K562 (cell line): ENCODE results near the gene MYCN. TPM values are rescaled to one million over a fixed set of nuclear protein-coding genes. Genes with fewer than 3 reads are reported as not detected.

Source experiments
- ATAC-seq: fragments of 200-7000 bp; cut with Tn5 transposase; 3 replicates; pipeline ENCODE4 v1.9.1; 2020; ENCODE audit warnings: moderate library complexity
- BruUV-seq: library from RNA; stranded (reverse); fragments of 400-500 nt; replicated peaks from 2 replicates; lab custom pipeline; 2021; lab: Mats Ljungman, UMichigan
- CTCF ChIA-PET: fragments of 300-600 bp; formaldehyde crosslinking; extraction: SDS; loops from one replicate; lab custom pipeline; 2021; ENCODE audit warnings: low intra/inter-chr PET ratio; lab: Yijun Ruan, JAX
- POLR2A ChIA-PET: fragments of 300-600, 350-650 bp; sonication (Branson Sonifier 250); formaldehyde crosslinking; extraction: SDS; loops from one replicate; lab custom pipeline; 2021; ENCODE audit warnings: antibody characterized with exemption, inconsistent platforms; lab: Yijun Ruan, JAX
- DNase-seq, 4 experiments: peaks; one replicate each; pipeline versions ENCODE4 v3.0.0 to v3.0.0-alpha.2; 2011 to 2018; ENCODE audit warnings: low spot score in 3 of 4, mixed read lengths in 3 of 4; ENCODE audit errors: extremely low read depth in 1 of 4
- FAIRE-seq: peaks from 2 replicates; lab custom pipeline; 2011; peaks lifted over from hg19 to GRCh38; lab: Jason Lieb, UNC
- H2AFZ ChIP-seq: 2 replicates; pipeline ENCODE4 v1.6.0; 2011; ENCODE audit warnings: low read depth, low read length, control low read depth, inconsistent platforms
- H3K27ac ChIP-seq: fragments of 200-600 bp; 3 replicates; pipeline ENCODE4 v1.8.0; 2011; ENCODE audit warnings: low read depth, mild to moderate bottlenecking, control low read depth, inconsistent platforms, low read length, moderate library complexity, mixed read lengths; ENCODE audit errors: extremely low read depth
- H3K27me3 ChIP-seq, 2 experiments: fragments of 300-600 bp in 1 of 2; 2 replicates in 1 of 2; 3 replicates in 1 of 2; pipeline versions ENCODE4 v1.6.0 to v1.8.0; 2011; ENCODE audit warnings: inconsistent platforms in 2 of 2, low read length in 2 of 2, mild to moderate bottlenecking in 1 of 2, mixed read lengths in 1 of 2, moderate library complexity in 1 of 2; ENCODE audit not compliant: control insufficient read depth in 2 of 2, insufficient read depth in 2 of 2
- H3K36me3 ChIP-seq: fragments of 300-600 bp; 3 replicates; pipeline ENCODE4 v1.8.0; 2011; ENCODE audit warnings: mild to moderate bottlenecking, low read length, inconsistent platforms; ENCODE audit not compliant: control insufficient read depth, insufficient read depth
- H3K4me1 ChIP-seq, 2 experiments: fragments of 200-600 bp in 1 of 2; replicated peaks in 1 of 2; 2 replicates in 1 of 2; 3 replicates in 1 of 2; pipeline versions ENCODE4 v1.5.1 to v1.8.0; 2011; ENCODE audit warnings: inconsistent platforms in 2 of 2, low read length in 2 of 2, mild to moderate bottlenecking in 1 of 2, mixed read lengths in 1 of 2, moderate library complexity in 1 of 2; ENCODE audit not compliant: control insufficient read depth in 2 of 2, insufficient read depth in 2 of 2
- H3K4me2 ChIP-seq: 2 replicates; pipeline ENCODE4 v1.6.1; 2011; ENCODE audit warnings: low read length, control low read depth, inconsistent platforms, mixed read lengths; ENCODE audit not compliant: insufficient read depth
- H3K4me3 ChIP-seq: fragments of 200-600 bp; sonication (generic), shearing (Covaris generic); 2 replicates; pipeline ENCODE4 v1.5.1; 2016; ENCODE audit warnings: control low read depth, inconsistent platforms
- H3K79me2 ChIP-seq: fragments of 200-600 bp; 3 replicates; pipeline ENCODE4 v1.8.0; 2011; ENCODE audit warnings: low read length, inconsistent platforms; ENCODE audit not compliant: control insufficient read depth, insufficient read depth
- H3K9ac ChIP-seq, 2 experiments: 2 replicates each; pipeline versions ENCODE4 v1.6.0 to v1.6.1; 2011; ENCODE audit warnings: low read depth in 2 of 2, low read length in 2 of 2, control low read depth in 1 of 2, inconsistent platforms in 1 of 2, mild to moderate bottlenecking in 1 of 2, mixed read lengths in 1 of 2; ENCODE audit not compliant: insufficient read depth in 1 of 2
- H3K9me1 ChIP-seq: one replicate; pipeline ENCODE4 v1.6.0; 2011; ENCODE audit warnings: inconsistent platforms, mild to moderate bottlenecking, low read length, moderate library complexity; ENCODE audit not compliant: control insufficient read depth, insufficient read depth
- H3K9me3 ChIP-seq: replicated peaks from 2 replicates; pipeline ENCODE4 v1.5.1; 2011; ENCODE audit warnings: low read depth, low read length, inconsistent platforms; ENCODE audit not compliant: control insufficient read depth, insufficient read depth
- H4K20me1 ChIP-seq: replicated peaks from 2 replicates; pipeline ENCODE4 v1.6.1; 2011; ENCODE audit warnings: low read length, inconsistent platforms, mixed read lengths; ENCODE audit not compliant: control insufficient read depth, insufficient read depth
- NELFE ChIP-seq: IDR thresholded peaks from 2 replicates; pipeline ENCODE4 v1.6.1; 2011; ENCODE audit warnings: mild to moderate bottlenecking; ENCODE audit not compliant: insufficient read depth, insufficient read length
- NR1H2 ChIP-seq: sonication (generic); formaldehyde crosslinking; IDR thresholded peaks from 2 replicates; pipeline ENCODE4 v1.4.0; 2020; ENCODE audit warnings: mild to moderate bottlenecking, missing genetic modification reagents
- ZBTB43 ChIP-seq: sonication (generic); formaldehyde crosslinking; IDR thresholded peaks from 2 replicates; pipeline ENCODE4 v1.8.0; 2023; ENCODE audit warnings: mild to moderate bottlenecking, missing genetic modification reagents
- ZNF197 ChIP-seq: fragments of 200-800 bp; sonication (Bioruptor generic); IDR thresholded peaks from 2 replicates; pipeline ENCODE4 v1.6.1; 2016; ENCODE audit warnings: low read depth, missing genetic modification characterization, missing compliant biosample characterization
- ZNF449 ChIP-seq: fragments of 250-450 bp; sonication (Bioruptor Pico); IDR thresholded peaks from 2 replicates; pipeline ENCODE4 v1.8.0; 2022; ENCODE audit warnings: moderate library complexity, mild to moderate bottlenecking, inconsistent platforms
- ZNF76 ChIP-seq: fragments of 250-450 bp; sonication (Bioruptor Pico); IDR thresholded peaks from 2 replicates; pipeline ENCODE4 v1.4.0; 2020; ENCODE audit warnings: mild to moderate bottlenecking, moderate library complexity, borderline replicate concordance
- WGBS: fragments of 100-300 bp; shearing (Covaris generic); methylation state at CpG from one replicate; pipeline ENCODE4 v1.1.6; 2016; ENCODE audit warnings: low coverage, mixed read lengths; ENCODE audit not compliant: insufficient coverage; ENCODE audit errors: missing lambda C conversion rate; 5-methylcytosine and 5-hydroxymethylcytosine counted together
- in situ Hi-C: fragments of 300-500 bp; cut with MboI; formaldehyde crosslinking; loops from 4 replicates; pipeline ENCODE4 v1.15.0; 2018; ENCODE audit warnings: inconsistent platforms, mixed read lengths
- intact Hi-C: fragments of 100-400 bp; cut with micrococcal nuclease; formaldehyde crosslinking; loops from 2 replicates; pipeline ENCODE4 v1.14.2; 2022
- polyA plus RNA-seq, 8 experiments: library from polyadenylated mRNA; depleted of rRNA in 4 of 8; stranded (reverse) in 5 of 8; unstranded in 3 of 8; fragments of >200 nt; fragmentation: Nextera tagmentation in 2 of 8; fragmentation: Illumina TruSeq in 1 of 8; extraction: Ambion mirVana in 2 of 8; extraction: Trizol in 1 of 8; gene quantifications; 2 replicates each; pipeline versions ENCODE4 v1.2.1 to v1.2.3, GENCODE V29; 2011 to 2014; ENCODE audit warnings: inconsistent platforms in 1 of 8, missing spikeins in 1 of 8
- total RNA-seq, 7 experiments: library from RNA; depleted of rRNA in 6 of 7; stranded (reverse); fragments of >200 nt in 6 of 7; fragmentation: Illumina TruSeq in 2 of 7; extraction: Trizol in 2 of 7; gene quantifications; 2 replicates each; pipeline versions ENCODE4 v1.2.1 to v1.2.3, GENCODE V29; 2011 to 2021; ENCODE audit warnings: low replicate concordance in 1 of 7

MYCN gene
- total and polyA plus RNA-seq, 9 of the 15 experiments (the other 6 are each of a cell fraction or from before 2014, with no cell fraction given): not detected

GRCh38 chr2:15983496-15983895, 43.1 kb downstream of the MYCN start:
- Histone ChIP-seq H2AFZ (no peak overlapping the region), H3K9me3 (no peaks in the 10 kb centered on the region), H3K9me1 (no peaks in the 10 kb centered on the region), H3K4me2 (no peak overlapping the region), H3K4me1 (no peaks in the 10 kb centered on the region), H3K27me3 (peaks cover 0 to 42% of the 10 kb centered on the region in 2 experiments; a peak in 3 of 5 replicates), H4K20me1 (no peaks in the 10 kb centered on the region), H3K36me3 (no peaks in the 10 kb centered on the region), H3K9ac (no peak overlapping the region), H3K27ac (no peak overlapping the region), H3K4me3 (no peak overlapping the region), H3K79me2 (no peaks in the 10 kb centered on the region)
- POLR2A ChIA-PET: interaction anchor here (2.1 kb wide), 1 partner anchor 17 kb away, joined by 5 read pairs; no protein-coding TSS in a partner anchor
- DNase-seq: no peak
- ATAC-seq: no peak
- in situ Hi-C loops (no loop called here), intact Hi-C loops (no loop called here)
- FAIRE-seq: no peak
- no TSS peak for BruUV-seq
- no peak for TF ChIP-seq NELFE
- no peak for TF ChIP-seq NR1H2 (CRISPR knock-in tag)
- no peak for TF ChIP-seq ZNF76
- TF ChIP-seq ZNF449: no peak
- no peak for TF ChIP-seq ZBTB43
- no peak for TF ChIP-seq ZNF197 (CRISPR knock-in tag)
- 0% methylated on average over 8 of the region's 8 CpGs for WGBS
- CTCF ChIA-PET: no interaction called here
